ENCODE data around the gene GSDME. TPM values are rescaled to one million over a fixed set of nuclear protein-coding genes. Genes with fewer than 3 reads are reported as not detected.

Gene GSDME
- total RNA-seq, 1 experiment from 2014 or later, result 7.6 TPM

DNA sequence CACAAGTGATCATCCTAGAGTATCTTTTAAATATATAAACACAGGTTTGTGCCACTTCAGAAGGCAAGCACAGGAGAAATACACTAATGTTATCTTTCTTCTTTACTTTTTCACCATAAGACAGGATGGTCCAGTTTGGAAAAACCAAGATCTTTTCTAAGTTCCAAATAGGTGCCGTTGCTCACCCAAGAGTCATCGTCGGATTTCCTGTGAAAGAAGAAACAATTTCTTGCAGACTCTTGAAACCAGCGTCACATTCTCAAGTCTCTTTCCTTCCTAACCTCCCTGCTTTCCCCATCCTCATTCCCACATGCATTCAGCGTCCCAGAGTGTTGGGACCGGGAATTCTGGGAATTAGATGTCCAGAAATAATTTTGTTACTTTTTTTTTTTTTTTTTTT is 42.8 kb upstream of the GSDME start:
- POLR2A ChIA-PET, result no interaction called here
- H3K4me3 ChIP-seq (replicated peaks in 1 of 2; ENCODE audit: low read depth in 1 of 2, low read length in 2 of 2), result no peak overlapping the region
- no TSS peak for BruUV-seq (replicated peaks)
- DNase-seq (ENCODE audit: low read depth, low spot score) (no peak), ATAC-seq (no peak)
- intact Hi-C loops (cut with micrococcal nuclease), result no loop called here
- H3K9ac ChIP-seq (ENCODE audit: low read length), result no peak overlapping the region
- H3K27ac ChIP-seq (ENCODE audit: low read depth, low read length), result no peak overlapping the region
- H3K79me2 ChIP-seq (ENCODE audit: insufficient read depth, low read length), result no peaks in the 10 kb centered on the region
- no peaks in the 10 kb centered on the region for H4K20me1 ChIP-seq (ENCODE audit: insufficient read depth)
- H3K9me2 ChIP-seq (ENCODE audit: insufficient read depth), result no peaks in the 10 kb centered on the region
- CTCF ChIA-PET, result interaction anchor here (1.8 kb wide), 1 partner anchor 12 kb away, joined by 10 read pairs; no protein-coding TSS in a partner anchor
- H3K9me3 ChIP-seq (ENCODE audit: control insufficient read depth in 1 of 2, insufficient read depth in 1 of 2, low read depth in 1 of 2, low read length in 2 of 2), result no peaks in the 10 kb centered on the region
- RAD21 ChIA-PET (ENCODE audit: low non-redundant PET in 1 of 2, low total read pairs in 2 of 2, uncharacterized antibody in 2 of 2, unreplicated experiment in 2 of 2), result no interaction called here
- H3K4me1 ChIP-seq (ENCODE audit: control insufficient read depth in 1 of 2, insufficient read depth in 2 of 2, low read length in 2 of 2), result no peaks in the 10 kb centered on the region
- no peak for TF ChIP-seq EZH2 (IDR thresholded peaks at IDR 0.05)
- TF ChIP-seq SP1 (IDR thresholded peaks at IDR 0.05; ENCODE audit: low read depth), result no peak
- TF ChIP-seq, protein P1, sequence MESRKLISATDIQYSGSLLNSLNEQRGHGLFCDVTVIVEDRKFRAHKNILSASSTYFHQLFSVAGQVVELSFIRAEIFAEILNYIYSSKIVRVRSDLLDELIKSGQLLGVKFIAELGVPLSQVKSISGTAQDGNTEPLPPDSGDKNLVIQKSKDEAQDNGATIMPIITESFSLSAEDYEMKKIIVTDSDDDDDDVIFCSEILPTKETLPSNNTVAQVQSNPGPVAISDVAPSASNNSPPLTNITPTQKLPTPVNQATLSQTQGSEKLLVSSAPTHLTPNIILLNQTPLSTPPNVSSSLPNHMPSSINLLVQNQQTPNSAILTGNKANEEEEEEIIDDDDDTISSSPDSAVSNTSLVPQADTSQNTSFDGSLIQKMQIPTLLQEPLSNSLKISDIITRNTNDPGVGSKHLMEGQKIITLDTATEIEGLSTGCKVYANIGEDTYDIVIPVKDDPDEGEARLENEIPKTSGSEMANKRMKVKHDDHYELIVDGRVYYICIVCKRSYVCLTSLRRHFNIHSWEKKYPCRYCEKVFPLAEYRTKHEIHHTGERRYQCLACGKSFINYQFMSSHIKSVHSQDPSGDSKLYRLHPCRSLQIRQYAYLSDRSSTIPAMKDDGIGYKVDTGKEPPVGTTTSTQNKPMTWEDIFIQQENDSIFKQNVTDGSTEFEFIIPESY (IDR thresholded peaks at IDR 0.05; ENCODE audit: extremely low read depth, insufficient replicate concordance, low read length), result no peak
- TF ChIP-seq POLR2A (IDR thresholded peaks at IDR 0.05; ENCODE audit: borderline replicate concordance, extremely low read depth, insufficient read depth, insufficient read length), result no peak
- TF ChIP-seq CBX3 (IDR thresholded peaks at IDR 0.05; ENCODE audit: low read depth), result no peak
- TF ChIP-seq JUND (IDR thresholded peaks at IDR 0.05), result no peak
- no peak for TF ChIP-seq EZH2phosphoT487 (IDR thresholded peaks at IDR 0.05; ENCODE audit: borderline replicate concordance)
- TF ChIP-seq, protein P2, sequence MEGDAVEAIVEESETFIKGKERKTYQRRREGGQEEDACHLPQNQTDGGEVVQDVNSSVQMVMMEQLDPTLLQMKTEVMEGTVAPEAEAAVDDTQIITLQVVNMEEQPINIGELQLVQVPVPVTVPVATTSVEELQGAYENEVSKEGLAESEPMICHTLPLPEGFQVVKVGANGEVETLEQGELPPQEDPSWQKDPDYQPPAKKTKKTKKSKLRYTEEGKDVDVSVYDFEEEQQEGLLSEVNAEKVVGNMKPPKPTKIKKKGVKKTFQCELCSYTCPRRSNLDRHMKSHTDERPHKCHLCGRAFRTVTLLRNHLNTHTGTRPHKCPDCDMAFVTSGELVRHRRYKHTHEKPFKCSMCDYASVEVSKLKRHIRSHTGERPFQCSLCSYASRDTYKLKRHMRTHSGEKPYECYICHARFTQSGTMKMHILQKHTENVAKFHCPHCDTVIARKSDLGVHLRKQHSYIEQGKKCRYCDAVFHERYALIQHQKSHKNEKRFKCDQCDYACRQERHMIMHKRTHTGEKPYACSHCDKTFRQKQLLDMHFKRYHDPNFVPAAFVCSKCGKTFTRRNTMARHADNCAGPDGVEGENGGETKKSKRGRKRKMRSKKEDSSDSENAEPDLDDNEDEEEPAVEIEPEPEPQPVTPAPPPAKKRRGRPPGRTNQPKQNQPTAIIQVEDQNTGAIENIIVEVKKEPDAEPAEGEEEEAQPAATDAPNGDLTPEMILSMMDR (IDR thresholded peaks at IDR 0.05 in 2 of 3, conservative IDR thresholded peaks at IDR 0.05 in 1 of 3; ENCODE audit: borderline replicate concordance in 1 of 3, insufficient read depth in 1 of 3, low read depth in 2 of 3, low read length in 2 of 3), result no peak
- TF ChIP-seq ZNF274 (IDR thresholded peaks at IDR 0.05; ENCODE audit: low read depth, low read length), result no peak
- no peak overlapping the region for H3K4me2 ChIP-seq (ENCODE audit: low read length)
- H3K36me3 ChIP-seq (ENCODE audit: control insufficient read depth in 1 of 2, insufficient read depth in 2 of 2, low read length in 2 of 2), result peaks cover 14 to 18% of the 10 kb centered on the region in 2 experiments; a peak in 3 of 4 replicates
- H3K27me3 ChIP-seq (ENCODE audit: insufficient read depth, low read length), result no peaks in the 10 kb centered on the region
- H2AFZ ChIP-seq (ENCODE audit: low read depth, low read length, poor library complexity, severe bottlenecking), result no peak overlapping the region
